Inferior parietal cortex (tissue), 1 donor: Measurements from ENCODE around the gene ARFRP1.
"Not testable (repeated sequence)": the region's sequence is repeated elsewhere in the genome, so short reads cannot be mapped to it uniquely, and the experiment has no call there.

Experiments
- DNase-seq: peaks from one replicate; pipeline ENCODE4 v3.0.0-alpha.2; 2016; ENCODE audit errors: extremely low spot score

The ARFRP1 gene

GRCh38 chr20:63732118-63733095, 24.6 kb upstream of the ARFRP1 start:
- no peak for DNase-seq

- DNase-seq = no peak
Observed at GRCh38 chr20:63731410-63731809, 23.6 kb upstream of the ARFRP1 start.

GRCh38 chr20:63730189-63730733, 22.5 kb upstream of the ARFRP1 start:
- DNase-seq = not testable (repeated sequence)

- not testable (repeated sequence) for DNase-seq
Observed at GRCh38 chr20:63722967-63723622, 15.3 kb upstream of the ARFRP1 start.

- DNase-seq = no peak
Observed at GRCh38 chr20:63718996-63719395, 11.2 kb upstream of the ARFRP1 start.

GRCh38 chr20:63714858-63715257, 7.1 kb upstream of the ARFRP1 start:
- DNase-seq = no peak

- DNase-seq = no peak
Observed at GRCh38 chr20:63712191-63712590, 4.4 kb upstream of the ARFRP1 start.

- no peak for DNase-seq
Observed at GRCh38 chr20:63711085-63711645, 3.4 kb upstream of the ARFRP1 start.

- no peak for DNase-seq
Observed at GRCh38 chr20:63709149-63709527, 1.4 kb upstream of the ARFRP1 start.

GRCh38 chr20:63708301-63709148, 749 bp upstream of the ARFRP1 start:
- no peak for DNase-seq

GRCh38 chr20:63706852-63707557, 771 bp downstream of the ARFRP1 start:
- DNase-seq = no peak

GRCh38 chr20:63706027-63706695, 1.6 kb downstream of the ARFRP1 start:
- DNase-seq = no peak

GRCh38 chr20:63705232-63706026, 2.3 kb downstream of the ARFRP1 start:
- no peak for DNase-seq

GRCh38 chr20:63704749-63705117, 3.0 kb downstream of the ARFRP1 start:
- no peak for DNase-seq

GRCh38 chr20:63703976-63704748, 3.6 kb downstream of the ARFRP1 start:
- no peak for DNase-seq

GRCh38 chr20:63703471-63703975, 4.3 kb downstream of the ARFRP1 start:
- no peak for DNase-seq

GRCh38 chr20:63702751-63703470, 4.9 kb downstream of the ARFRP1 start:
- no peak for DNase-seq
